Right lobe of liver (tissue), 4 donors: ENCODE results near the gene KIAA2012.

Experiments
- POLR2A ChIP-seq: fragments of 450-650 bp; IDR thresholded peaks from one replicate; pipeline ENCODE4 v1.6.1; 2017; ENCODE audit warnings: antibody characterized with exemption, mild to moderate bottlenecking
- TF ChIP-seq, protein P1 (sequence below), 4 donors: fragments of 200-600 bp in 3 of 4; fragments of 450-650 bp in 1 of 4; IDR thresholded peaks; one replicate each; pipeline versions ENCODE4 v1.5.1 to v1.8.0; 2016 to 2022; ENCODE audit warnings: antibody characterized with exemption in 4 of 4, mild to moderate bottlenecking in 2 of 4
- donor health status: DM: no; HTN: no; CAD: no.
- donor health status: DM: no; HTN: no; CAD: no.
- donor health status: DM: no; HTN: yes; CAD: no.

DNA sequence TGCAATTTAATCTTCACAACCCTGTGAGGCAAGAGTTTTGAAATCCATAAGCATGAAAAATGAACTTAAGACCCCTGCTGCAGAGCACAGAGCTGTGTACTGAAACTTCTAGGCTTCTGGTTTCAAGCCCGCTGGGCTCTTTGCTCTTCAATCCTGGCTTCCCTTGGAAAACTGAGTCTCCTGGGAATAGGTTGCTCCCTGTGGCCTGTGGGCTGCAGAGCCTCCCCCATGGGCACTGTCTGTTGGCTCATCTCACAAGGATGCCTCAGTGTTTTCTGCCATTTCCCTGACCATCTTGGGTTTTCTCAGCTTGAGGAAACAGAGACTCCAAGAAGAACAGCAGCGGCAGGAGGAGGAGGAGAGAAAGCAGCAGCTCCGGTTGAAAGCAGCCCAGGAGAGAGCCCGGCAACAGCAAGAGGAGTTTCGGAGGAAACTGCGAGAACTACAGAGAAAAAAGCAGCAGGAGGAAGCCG lies 120.9 kb downstream of the KIAA2012 start:
- TF ChIP-seq, protein P1, sequence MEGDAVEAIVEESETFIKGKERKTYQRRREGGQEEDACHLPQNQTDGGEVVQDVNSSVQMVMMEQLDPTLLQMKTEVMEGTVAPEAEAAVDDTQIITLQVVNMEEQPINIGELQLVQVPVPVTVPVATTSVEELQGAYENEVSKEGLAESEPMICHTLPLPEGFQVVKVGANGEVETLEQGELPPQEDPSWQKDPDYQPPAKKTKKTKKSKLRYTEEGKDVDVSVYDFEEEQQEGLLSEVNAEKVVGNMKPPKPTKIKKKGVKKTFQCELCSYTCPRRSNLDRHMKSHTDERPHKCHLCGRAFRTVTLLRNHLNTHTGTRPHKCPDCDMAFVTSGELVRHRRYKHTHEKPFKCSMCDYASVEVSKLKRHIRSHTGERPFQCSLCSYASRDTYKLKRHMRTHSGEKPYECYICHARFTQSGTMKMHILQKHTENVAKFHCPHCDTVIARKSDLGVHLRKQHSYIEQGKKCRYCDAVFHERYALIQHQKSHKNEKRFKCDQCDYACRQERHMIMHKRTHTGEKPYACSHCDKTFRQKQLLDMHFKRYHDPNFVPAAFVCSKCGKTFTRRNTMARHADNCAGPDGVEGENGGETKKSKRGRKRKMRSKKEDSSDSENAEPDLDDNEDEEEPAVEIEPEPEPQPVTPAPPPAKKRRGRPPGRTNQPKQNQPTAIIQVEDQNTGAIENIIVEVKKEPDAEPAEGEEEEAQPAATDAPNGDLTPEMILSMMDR (IDR thresholded peaks at IDR 0.05) = no peak
- TF ChIP-seq POLR2A = no peak
